Large intestine (tissue), 3 donors: ENCODE data around the gene RASA2. TPM values are rescaled to one million over a fixed set of nuclear protein-coding genes. Genes with fewer than 3 reads are reported as not detected.
A peak's percentile ranks its signal among the peaks of the same experiment; 100 is the strongest.

ENCODE experiments used
- DNase-seq, 2 donors: peaks; one replicate each; pipeline versions ENCODE4 v3.0.0 to v3.0.0-alpha.2; 2013
- H3K27ac ChIP-seq: one replicate; pipeline ENCODE4 v1.5.1; 2013; ENCODE audit warnings: low read length
- H3K27me3 ChIP-seq: 2 replicates; pipeline ENCODE4 v1.6.1; 2013; ENCODE audit warnings: low read length; ENCODE audit not compliant: control insufficient read depth, insufficient read depth
- H3K36me3 ChIP-seq: 2 replicates; pipeline ENCODE4 v1.6.1; 2013; ENCODE audit warnings: low read length; ENCODE audit not compliant: control insufficient read depth, insufficient read depth
- H3K4me1 ChIP-seq: one replicate; pipeline ENCODE4 v1.6.1; 2013; ENCODE audit warnings: low read length; ENCODE audit not compliant: control insufficient read depth, insufficient read depth
- H3K4me3 ChIP-seq: one replicate; pipeline ENCODE4 v1.5.1; 2013; ENCODE audit warnings: low read length
- H3K9me3 ChIP-seq: one replicate; pipeline ENCODE4 v1.6.1; 2013; ENCODE audit warnings: mild to moderate bottlenecking, low read depth, low read length, moderate library complexity; ENCODE audit not compliant: control insufficient read depth
- WGBS: methylation state at CpG from one replicate; pipeline ENCODE4 v1.1.5; 2013; ENCODE audit warnings: low lambda C conversion rate; ENCODE audit not compliant: insufficient coverage; 5-methylcytosine and 5-hydroxymethylcytosine counted together
- polyA plus RNA-seq: library from polyadenylated mRNA; unstranded; fragments of 120-200 nt; gene quantifications from one replicate; pipeline ENCODE4 v1.2.1, GENCODE V29; 2013

Gene RASA2
- polyA plus RNA-seq, 1 donor: 17.8 TPM

- peaks cover 3% of the 10 kb centered on the region for H3K4me1 ChIP-seq
- WGBS: no CpG with 5 or more reads among the region's 4 CpGs
- no peaks in the 10 kb centered on the region for H3K36me3 ChIP-seq
- no peak overlapping the region for H3K4me3 ChIP-seq
- peaks cover 16% of the 10 kb centered on the region for H3K9me3 ChIP-seq
- DNase-seq: no peak
- no peaks in the 10 kb centered on the region for H3K27me3 ChIP-seq
- no peak overlapping the region for H3K27ac ChIP-seq
Observed at GRCh38 chr3:141632779-141633374, 146.1 kb downstream of the RASA2 start.

GRCh38 chr3:141642215-141642614, 155.4 kb downstream of the RASA2 start:
- H3K4me3 ChIP-seq: no peak overlapping the region
- WGBS: no CpG with 5 or more reads among the region's 2 CpGs
- H3K4me1 ChIP-seq: no peaks in the 10 kb centered on the region
- no peaks in the 10 kb centered on the region for H3K36me3 ChIP-seq
- H3K27ac ChIP-seq: no peak overlapping the region
- H3K27me3 ChIP-seq: no peaks in the 10 kb centered on the region
- DNase-seq: no peak
- no peaks in the 10 kb centered on the region for H3K9me3 ChIP-seq

- Histone ChIP-seq H3K4me3 (no peak overlapping the region), H3K27me3 (no peaks in the 10 kb centered on the region), H3K27ac (no peak overlapping the region), H3K36me3 (no peaks in the 10 kb centered on the region), H3K9me3 (no peaks in the 10 kb centered on the region), H3K4me1 (peaks cover 5% of the 10 kb centered on the region)
- no peak for DNase-seq
Observed at GRCh38 chr3:141643391-141643790, 156.6 kb downstream of the RASA2 start.

GRCh38 chr3:141643796-141644195, 157.0 kb downstream of the RASA2 start:
- no peaks in the 10 kb centered on the region for H3K27me3 ChIP-seq
- no peaks in the 10 kb centered on the region for H3K9me3 ChIP-seq
- H3K36me3 ChIP-seq: no peaks in the 10 kb centered on the region
- no peak overlapping the region for H3K27ac ChIP-seq
- no peak overlapping the region for H3K4me3 ChIP-seq
- no peak for DNase-seq
- peaks cover 9% of the 10 kb centered on the region for H3K4me1 ChIP-seq
- WGBS: no CpG with 5 or more reads among the region's 1 CpG

- H3K4me1 ChIP-seq: peaks cover 9% of the 10 kb centered on the region
- H3K9me3 ChIP-seq: no peaks in the 10 kb centered on the region
- H3K36me3 ChIP-seq: no peaks in the 10 kb centered on the region
- peak; percentile 66 to 75 for DNase-seq
- no CpG with 5 or more reads among the region's 5 CpGs for WGBS
- H3K4me3 ChIP-seq: no peak overlapping the region
- no peaks in the 10 kb centered on the region for H3K27me3 ChIP-seq
- H3K27ac ChIP-seq: no peak overlapping the region
Observed at GRCh38 chr3:141644931-141645330, 158.1 kb downstream of the RASA2 start.

GRCh38 chr3:141646760-141647561, 160.1 kb downstream of the RASA2 start:
- no peaks in the 10 kb centered on the region for H3K9me3 ChIP-seq
- DNase-seq: peak in 1 of 2 donors; percentile 62
- H3K4me1 ChIP-seq: peaks cover 9% of the 10 kb centered on the region
- H3K27me3 ChIP-seq: no peaks in the 10 kb centered on the region
- no peaks in the 10 kb centered on the region for H3K36me3 ChIP-seq
- H3K4me3 ChIP-seq: no peak overlapping the region
- H3K27ac ChIP-seq: no peak overlapping the region
- 100% methylated on average over 1 of the region's 8 CpGs for WGBS

- H3K4me3 ChIP-seq: no peak overlapping the region
- no peak for DNase-seq
- H3K36me3 ChIP-seq: no peaks in the 10 kb centered on the region
- H3K9me3 ChIP-seq: no peaks in the 10 kb centered on the region
- H3K27ac ChIP-seq: no peak overlapping the region
- whole genome bisulfite sequencing: no CpG with 5 or more reads among the region's 3 CpGs
- no peaks in the 10 kb centered on the region for H3K27me3 ChIP-seq
- H3K4me1 ChIP-seq: peaks cover 9% of the 10 kb centered on the region
Observed at GRCh38 chr3:141647562-141647915, 160.7 kb downstream of the RASA2 start.

- H3K36me3 ChIP-seq: no peaks in the 10 kb centered on the region
- H3K27me3 ChIP-seq: no peaks in the 10 kb centered on the region
- H3K4me1 ChIP-seq: peaks cover 9% of the 10 kb centered on the region
- no peak overlapping the region for H3K4me3 ChIP-seq
- no peaks in the 10 kb centered on the region for H3K9me3 ChIP-seq
- 40% methylated on average over 1 of the region's 9 CpGs for WGBS
- H3K27ac ChIP-seq: no peak overlapping the region
- DNase-seq: no peak
Observed at GRCh38 chr3:141648055-141648910, 161.5 kb downstream of the RASA2 start.

GRCh38 chr3:141649871-141650270, 163.0 kb downstream of the RASA2 start:
- H3K27ac ChIP-seq: no peak overlapping the region
- no peak overlapping the region for H3K4me3 ChIP-seq
- no peaks in the 10 kb centered on the region for H3K27me3 ChIP-seq
- H3K4me1 ChIP-seq: peaks cover 9% of the 10 kb centered on the region
- WGBS: no CpG with 5 or more reads among the region's 3 CpGs
- no peak for DNase-seq
- no peaks in the 10 kb centered on the region for H3K36me3 ChIP-seq
- no peaks in the 10 kb centered on the region for H3K9me3 ChIP-seq

GRCh38 chr3:141650783-141651182, 164.0 kb downstream of the RASA2 start:
- Histone ChIP-seq H3K4me3 (no peak overlapping the region), H3K27me3 (no peaks in the 10 kb centered on the region), H3K4me1 (peaks cover 9% of the 10 kb centered on the region), H3K36me3 (no peaks in the 10 kb centered on the region), H3K9me3 (no peaks in the 10 kb centered on the region), H3K27ac (no peak overlapping the region)
- whole genome bisulfite sequencing: 100% methylated on average over 1 of the region's 2 CpGs
- DNase-seq: no peak
